GM12891 (cell line): ENCODE results near the gene GAS7.

Experiments
- DNase-seq: peaks from one replicate; pipeline ENCODE4 v3.0.0; 2011; ENCODE audit warnings: low spot score; ENCODE audit not compliant: insufficient read length
- FAIRE-seq: peaks from 2 replicates; lab custom pipeline; 2011; peaks lifted over from hg19 to GRCh38; lab: Jason Lieb, UNC
- PAX5 ChIP-seq: IDR thresholded peaks from 2 replicates; pipeline ENCODE4 v1.6.1; 2011; ENCODE audit warnings: low read length, moderate library complexity, mild to moderate bottlenecking; ENCODE audit not compliant: insufficient read depth, severe bottlenecking
- POLR2A ChIP-seq: IDR thresholded peaks from 2 replicates; pipeline ENCODE4 v1.6.1; 2011; ENCODE audit warnings: low read depth, low read length, control low read depth
- POLR2AphosphoS5 ChIP-seq: IDR thresholded peaks from 2 replicates; pipeline ENCODE4 v1.6.1; 2011; ENCODE audit warnings: low read depth, low read length, control low read depth
- POU2F2 ChIP-seq: IDR thresholded peaks from 2 replicates; pipeline ENCODE4 v1.6.1; 2011; ENCODE audit warnings: low read depth, mild to moderate bottlenecking, control low read depth, low read length, moderate library complexity
- SPI1 ChIP-seq: IDR thresholded peaks from 2 replicates; pipeline ENCODE4 v1.6.1; 2011; ENCODE audit warnings: low read depth, low read length, control low read depth
- TAF1 ChIP-seq: IDR thresholded peaks from 2 replicates; pipeline ENCODE4 v1.6.1; 2011; ENCODE audit warnings: low read depth, low read length, control low read depth

Gene GAS7

DNA sequence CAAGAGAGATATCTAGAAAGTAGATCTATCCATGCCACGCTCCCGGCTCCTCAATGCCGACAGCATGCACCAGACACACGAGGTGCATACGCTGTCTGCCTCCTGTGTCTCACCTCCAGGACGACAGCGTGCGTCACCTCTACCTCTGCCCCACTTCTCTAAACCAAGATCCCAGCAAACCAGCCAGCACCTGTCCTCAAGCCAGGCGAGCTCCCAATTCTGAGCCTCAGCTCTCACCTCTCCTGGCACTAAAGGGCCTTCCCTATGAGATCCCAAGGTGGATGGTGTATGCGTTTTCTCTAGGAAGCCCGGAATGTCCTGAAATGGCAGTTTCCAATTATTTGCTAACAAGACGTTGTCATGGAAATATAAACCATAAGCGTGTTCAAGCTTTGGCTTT, 257.1 kb downstream of the GAS7 start:
- FAIRE-seq (no peak), DNase-seq (no peak)
- TF ChIP-seq SPI1 (no peak), PAX5 (no peak), POLR2A (no peak), POU2F2 (no peak), POLR2AphosphoS5 (no peak), TAF1 (no peak)

DNA sequence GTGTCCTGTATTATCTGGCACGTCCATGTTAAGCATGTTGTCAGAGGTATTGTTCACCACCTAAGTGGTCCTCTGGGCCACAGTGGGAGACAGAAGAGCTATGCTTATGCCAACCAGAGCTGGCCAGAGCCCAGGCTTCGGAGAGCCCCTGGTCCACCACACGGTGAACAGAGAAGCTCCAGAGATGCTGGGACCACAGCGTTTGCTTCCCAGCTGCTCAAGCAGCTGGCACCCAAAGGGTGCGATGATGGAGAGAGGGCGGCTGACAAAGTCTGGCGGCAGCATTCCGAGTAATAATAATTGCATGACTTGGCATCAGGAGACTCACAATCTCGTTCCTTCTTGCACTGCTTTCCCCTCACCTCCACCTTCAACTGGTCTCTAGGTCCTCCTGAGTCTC, 257.6 kb downstream of the GAS7 start:
- FAIRE-seq: no peak
- TF ChIP-seq TAF1: no peak
- TF ChIP-seq PAX5: no peak
- no peak for TF ChIP-seq SPI1
- no peak for TF ChIP-seq POLR2AphosphoS5
- TF ChIP-seq POLR2A: no peak
- TF ChIP-seq POU2F2: no peak

DNA sequence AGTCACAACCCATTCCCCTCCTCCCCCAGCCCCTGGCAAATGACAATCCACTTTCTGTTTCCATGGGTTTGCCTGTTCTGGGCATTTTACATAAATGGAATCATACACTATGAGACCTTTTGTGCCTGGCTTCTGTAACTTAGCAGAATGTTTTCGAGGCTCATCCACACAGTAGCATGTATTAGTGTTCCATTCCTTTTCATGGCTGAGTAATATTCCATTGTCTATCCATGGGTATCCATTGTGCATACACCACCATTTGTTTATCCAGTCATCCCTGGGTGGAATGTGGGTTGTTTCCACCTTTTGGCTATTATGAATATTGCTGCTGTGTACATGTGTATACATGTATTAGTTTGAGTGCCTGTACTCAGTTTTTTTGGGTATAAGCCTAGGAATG, 259.6 kb downstream of the GAS7 start:
- TF ChIP-seq PAX5 (no peak), TAF1 (no peak), POLR2A (no peak), POU2F2 (no peak), POLR2AphosphoS5 (no peak), SPI1 (no peak)
- no peak for FAIRE-seq
- DNase-seq: no peak

More for the DNA sequence above, 257.6 kb downstream of the GAS7 start:
- DNase-seq: no peak

DNA sequence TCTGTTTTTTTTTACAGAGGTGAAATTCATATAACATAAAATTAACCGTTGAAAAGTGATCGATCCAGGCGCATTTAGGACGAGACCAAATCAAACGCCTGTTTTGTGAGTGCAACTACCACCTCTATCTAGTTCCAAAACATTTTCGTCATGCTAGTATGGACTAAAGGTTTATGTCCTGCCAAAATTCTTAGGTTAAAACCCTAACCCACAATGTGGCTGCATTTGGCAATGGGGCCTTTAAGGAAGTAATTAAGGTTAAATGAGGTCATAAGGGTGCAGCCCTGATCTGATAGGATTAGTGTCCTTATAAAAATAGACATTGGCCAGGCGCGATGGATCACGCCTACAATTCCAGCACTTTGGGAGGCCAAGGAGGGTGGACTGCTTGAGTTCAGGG, 260.5 kb downstream of the GAS7 start:
- no peak for TF ChIP-seq POLR2AphosphoS5
- TF ChIP-seq SPI1: no peak
- no peak for TF ChIP-seq POU2F2
- TF ChIP-seq POLR2A: no peak
- TF ChIP-seq PAX5: no peak
- TF ChIP-seq TAF1: no peak
- no peak for DNase-seq
- no peak for FAIRE-seq

- DNase-seq (no peak), FAIRE-seq (no peak)
- TF ChIP-seq TAF1 (no peak), POU2F2 (no peak), POLR2A (no peak), SPI1 (no peak), POLR2AphosphoS5 (no peak), PAX5 (no peak)
Observed at GRCh38 chr17:9937241-9937761, 261.1 kb downstream of the GAS7 start.

DNA sequence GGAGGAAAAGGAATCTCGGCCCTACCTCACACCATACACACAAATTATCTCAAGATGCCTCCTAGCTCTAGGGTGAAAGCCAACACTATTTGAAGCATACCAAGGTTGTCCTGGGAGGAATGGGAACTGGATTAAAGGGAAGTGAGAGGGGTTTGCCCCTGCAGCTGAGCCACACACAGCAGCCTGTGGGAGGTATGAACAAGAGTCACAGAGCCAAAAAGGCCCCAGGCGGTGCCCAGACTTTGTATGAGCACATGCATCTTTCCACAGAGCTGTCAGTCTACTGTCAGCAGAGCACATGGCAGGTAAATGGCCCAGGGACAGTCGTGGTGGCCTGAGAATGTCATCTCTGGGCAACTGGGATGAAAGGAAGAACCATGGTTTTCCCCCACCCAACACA, 262.3 kb downstream of the GAS7 start:
- TF ChIP-seq POLR2A (no peak), PAX5 (no peak), POU2F2 (no peak), POLR2AphosphoS5 (no peak), TAF1 (no peak), SPI1 (no peak)
- no peak for DNase-seq
- no peak for FAIRE-seq

- DNase-seq (no peak), FAIRE-seq (no peak)
- TF ChIP-seq SPI1 (no peak), POLR2AphosphoS5 (no peak), TAF1 (no peak), POU2F2 (no peak), PAX5 (no peak), POLR2A (no peak)
Observed at GRCh38 chr17:9935408-9935807, 263.0 kb downstream of the GAS7 start.

GRCh38 chr17:9934331-9934730, 264.1 kb downstream of the GAS7 start:
- TF ChIP-seq POLR2AphosphoS5 (no peak), POLR2A (no peak), TAF1 (no peak), POU2F2 (no peak), PAX5 (no peak), SPI1 (no peak)
- DNase-seq (no peak), FAIRE-seq (no peak)

- FAIRE-seq: no peak
- TF ChIP-seq POU2F2: no peak
- TF ChIP-seq SPI1: no peak
- no peak for TF ChIP-seq TAF1
- TF ChIP-seq POLR2AphosphoS5: no peak
- no peak for TF ChIP-seq PAX5
- TF ChIP-seq POLR2A: no peak
- no peak for DNase-seq
Observed at GRCh38 chr17:9932491-9932890, 265.9 kb downstream of the GAS7 start.

- TF ChIP-seq POU2F2 (no peak), SPI1 (no peak), POLR2AphosphoS5 (no peak), TAF1 (no peak), POLR2A (no peak), PAX5 (no peak)
- FAIRE-seq (no peak), DNase-seq (no peak)
Observed at GRCh38 chr17:9931144-9931741, 267.2 kb downstream of the GAS7 start.

- TF ChIP-seq POU2F2: no peak
- TF ChIP-seq PAX5: no peak
- TF ChIP-seq TAF1: no peak
- no peak for TF ChIP-seq POLR2A
- TF ChIP-seq POLR2AphosphoS5: no peak
- no peak for TF ChIP-seq SPI1
- FAIRE-seq: no peak
- DNase-seq: no peak
Observed at GRCh38 chr17:9929871-9930270, 268.5 kb downstream of the GAS7 start.
